ENCODE results near the gene CHN2. TPM values are rescaled to one million over a fixed set of nuclear protein-coding genes. Genes with fewer than 3 reads are reported as not detected.
A peak's percentile ranks its signal among the peaks of the same experiment; 100 is the strongest.

The CHN2 gene
- total RNA-seq, 4 donors from 2014 or later, result 7.6 to 25.9 (median 17.8) TPM

DNA sequence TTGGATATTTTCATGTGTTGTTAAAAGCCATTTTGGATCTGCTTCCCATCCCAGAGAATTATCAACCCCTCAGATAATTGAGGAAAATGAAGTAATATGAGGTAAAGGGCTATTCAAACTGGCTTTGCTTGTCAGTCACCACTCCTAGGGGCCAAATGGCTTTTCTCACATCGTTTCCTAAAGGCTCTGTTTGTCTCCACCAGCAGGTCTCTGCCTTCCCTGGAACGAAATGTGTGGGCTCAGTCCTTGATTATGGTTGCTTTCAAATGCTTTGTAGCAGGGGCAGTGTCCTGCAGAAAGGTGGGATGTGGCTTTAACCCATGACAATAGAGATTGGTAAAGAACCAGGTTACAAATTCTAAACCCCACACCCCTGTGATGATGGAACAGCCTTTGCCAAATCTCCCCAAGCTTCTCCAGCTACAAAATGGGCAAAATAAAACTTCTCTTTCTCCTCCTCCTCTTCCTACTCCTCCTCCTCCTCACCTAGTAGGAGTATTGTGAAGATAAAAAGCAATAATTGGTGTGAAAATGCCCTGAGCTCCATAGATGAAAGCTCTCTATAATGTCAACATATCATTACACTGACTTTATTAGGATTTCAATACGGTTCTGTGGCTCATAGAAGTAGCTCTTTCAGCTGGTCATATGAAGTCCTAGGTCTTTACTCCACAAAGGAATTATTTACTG, 127.6 kb downstream of the CHN2 start:
- ATAC-seq (ENCODE audit: low FRiP score) (no peak), DNase-seq (ENCODE audit: low spot score) (no peak)
- TF ChIP-seq, protein P1, sequence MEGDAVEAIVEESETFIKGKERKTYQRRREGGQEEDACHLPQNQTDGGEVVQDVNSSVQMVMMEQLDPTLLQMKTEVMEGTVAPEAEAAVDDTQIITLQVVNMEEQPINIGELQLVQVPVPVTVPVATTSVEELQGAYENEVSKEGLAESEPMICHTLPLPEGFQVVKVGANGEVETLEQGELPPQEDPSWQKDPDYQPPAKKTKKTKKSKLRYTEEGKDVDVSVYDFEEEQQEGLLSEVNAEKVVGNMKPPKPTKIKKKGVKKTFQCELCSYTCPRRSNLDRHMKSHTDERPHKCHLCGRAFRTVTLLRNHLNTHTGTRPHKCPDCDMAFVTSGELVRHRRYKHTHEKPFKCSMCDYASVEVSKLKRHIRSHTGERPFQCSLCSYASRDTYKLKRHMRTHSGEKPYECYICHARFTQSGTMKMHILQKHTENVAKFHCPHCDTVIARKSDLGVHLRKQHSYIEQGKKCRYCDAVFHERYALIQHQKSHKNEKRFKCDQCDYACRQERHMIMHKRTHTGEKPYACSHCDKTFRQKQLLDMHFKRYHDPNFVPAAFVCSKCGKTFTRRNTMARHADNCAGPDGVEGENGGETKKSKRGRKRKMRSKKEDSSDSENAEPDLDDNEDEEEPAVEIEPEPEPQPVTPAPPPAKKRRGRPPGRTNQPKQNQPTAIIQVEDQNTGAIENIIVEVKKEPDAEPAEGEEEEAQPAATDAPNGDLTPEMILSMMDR (IDR thresholded peaks at IDR 0.05), result no peak

DNA sequence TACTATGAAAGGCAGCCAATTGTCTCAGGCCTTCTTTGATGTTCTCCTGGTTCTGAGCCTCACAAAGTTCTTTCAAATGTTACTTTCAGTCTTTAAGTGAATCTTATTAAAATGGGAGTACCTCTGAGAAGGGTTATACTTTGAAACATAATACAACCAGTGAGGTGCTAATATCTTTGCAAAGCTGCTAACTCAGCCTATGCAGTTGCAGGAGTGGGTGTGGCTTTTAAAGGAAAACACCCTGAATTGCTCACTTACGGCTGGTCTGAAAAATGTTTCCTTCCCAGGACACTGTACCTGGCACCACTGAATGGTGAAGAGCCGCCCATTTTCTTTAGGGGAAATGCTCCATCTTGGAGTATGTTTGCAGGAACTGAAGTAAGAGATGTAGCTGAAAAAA, 130.9 kb downstream of the CHN2 start:
- TF ChIP-seq, protein P1 (IDR thresholded peaks at IDR 0.05), result no peak
- DNase-seq (ENCODE audit: low spot score) (no peak), ATAC-seq (ENCODE audit: low FRiP score) (no peak)

DNA sequence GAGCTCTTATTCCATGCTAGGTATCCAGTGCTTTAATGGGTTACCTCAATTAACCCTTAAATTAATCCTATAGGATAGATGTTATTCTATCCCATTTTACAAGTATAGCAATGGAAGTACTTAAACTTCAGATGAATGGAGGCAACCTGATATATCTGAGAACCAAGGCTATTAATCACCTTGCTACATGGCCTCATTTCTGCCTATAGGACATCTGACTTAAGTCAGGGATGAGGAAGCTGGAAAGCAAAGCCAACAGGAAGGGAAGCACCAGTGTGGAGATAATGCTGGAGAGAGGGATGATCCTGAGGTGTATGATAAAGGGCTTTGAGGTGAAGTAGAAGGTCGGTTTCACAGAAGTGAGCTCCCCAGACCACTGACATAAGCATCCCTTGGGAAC, 132.3 kb downstream of the CHN2 start:
- DNase-seq (ENCODE audit: low spot score) (no peak), ATAC-seq (ENCODE audit: low FRiP score) (no peak)
- TF ChIP-seq, protein P1 (IDR thresholded peaks at IDR 0.05), result no peak

DNA sequence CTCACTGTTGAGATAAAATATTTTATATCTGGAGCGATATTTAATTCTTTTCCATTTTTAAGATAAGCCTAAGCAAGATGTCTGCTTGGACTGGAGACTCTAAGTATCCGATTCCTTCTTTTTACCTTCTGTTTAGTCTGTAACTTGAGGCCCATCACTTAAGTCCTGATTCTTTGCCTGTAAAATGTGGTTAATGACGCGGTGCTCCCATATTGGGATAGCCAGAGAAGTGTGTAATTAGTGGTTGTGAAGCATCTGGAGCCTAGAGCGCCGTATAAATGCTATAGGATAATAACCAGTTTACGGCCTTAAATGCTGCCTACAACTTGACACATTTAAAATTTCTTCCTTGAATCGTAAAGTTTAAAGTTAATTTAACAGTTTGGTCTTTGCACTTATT, 132.9 kb downstream of the CHN2 start:
- TF ChIP-seq, protein P1 (IDR thresholded peaks at IDR 0.05), result no peak
- ATAC-seq (ENCODE audit: low FRiP score) (no peak), DNase-seq (ENCODE audit: low spot score) (no peak)

DNA sequence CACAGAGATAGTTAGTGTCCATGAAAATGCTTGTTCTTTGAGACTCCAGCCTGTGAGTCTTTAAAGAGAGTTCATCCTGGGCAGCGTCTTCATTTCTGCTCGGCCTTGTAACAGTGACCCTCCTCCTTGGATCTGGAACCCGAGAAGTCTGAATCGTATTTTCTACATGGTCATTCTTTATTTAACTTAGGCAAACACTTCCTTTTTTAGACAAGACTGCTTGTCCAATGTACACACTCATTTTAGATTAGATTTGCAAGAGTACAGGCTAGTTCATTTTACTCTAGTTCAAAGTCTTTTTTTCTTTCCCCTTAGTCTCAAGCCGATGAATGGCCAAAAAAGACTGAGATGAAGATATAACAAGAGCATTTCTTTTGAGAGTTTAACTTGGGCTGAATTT, 133.5 kb downstream of the CHN2 start:
- ATAC-seq (ENCODE audit: low FRiP score), result no peak
- no peak for DNase-seq (ENCODE audit: low spot score)

DNA sequence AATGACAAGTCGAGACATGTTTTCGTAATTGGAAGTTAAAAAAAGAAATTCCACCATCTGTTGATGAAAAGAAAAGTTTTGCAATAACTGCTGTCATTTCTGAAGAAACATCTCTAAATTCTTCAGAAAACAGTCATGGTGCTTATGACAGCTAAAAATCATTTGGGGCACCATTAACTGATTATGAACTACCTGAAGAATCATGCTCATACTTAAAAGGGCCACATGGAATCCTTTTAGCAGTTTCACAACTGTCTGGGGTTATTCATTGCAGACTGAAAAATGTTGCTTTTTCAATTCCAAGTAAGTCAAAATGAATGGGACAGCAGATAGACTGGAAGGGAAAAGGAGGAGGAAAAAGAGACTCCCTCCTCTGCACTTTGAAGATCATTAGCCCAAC, 134.2 kb downstream of the CHN2 start:
- TF ChIP-seq, protein P1 (IDR thresholded peaks at IDR 0.05), result no peak
- DNase-seq (ENCODE audit: low spot score) (no peak), ATAC-seq (ENCODE audit: low FRiP score) (peak; percentile 86)

More for the DNA sequence above, 133.5 kb downstream of the CHN2 start:
- TF ChIP-seq, protein P1 (IDR thresholded peaks at IDR 0.05), result no peak

DNA sequence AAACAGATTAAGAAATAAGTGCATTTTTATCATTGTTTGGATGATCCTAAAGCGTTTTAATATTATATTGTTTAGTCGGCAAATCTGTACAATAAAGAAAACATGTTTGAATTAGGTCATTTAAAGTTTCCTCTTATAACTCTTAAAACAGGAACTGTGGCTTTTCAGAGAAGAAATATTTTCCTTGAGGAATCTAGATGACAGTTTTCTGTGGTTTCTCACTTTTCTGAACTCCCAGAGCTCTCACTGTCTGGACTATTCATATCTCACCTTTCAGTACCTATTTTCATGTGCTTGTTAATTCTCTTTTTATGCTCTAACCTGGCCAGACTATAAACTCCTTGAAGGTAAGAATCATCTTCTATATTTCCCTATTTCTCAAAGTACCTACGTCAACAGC, 135.1 kb downstream of the CHN2 start:
- DNase-seq (ENCODE audit: low spot score), result no peak
- TF ChIP-seq, protein P1 (IDR thresholded peaks at IDR 0.05), result no peak
- ATAC-seq (ENCODE audit: low FRiP score), result no peak

Data from omental fat pad (tissue), 4 donors.